Rectal smooth muscle tissue (tissue), 1 donor: ENCODE results near the gene LIMCH1.
A peak's percentile ranks its signal among the peaks of the same experiment; 100 is the strongest.

Experiments
- H3K27ac ChIP-seq: one replicate; pipeline ENCODE4 v1.7.0; 2013; ENCODE audit warnings: low read depth, low read length, inconsistent platforms
- H3K27me3 ChIP-seq: one replicate; pipeline ENCODE4 v1.7.0; 2013; ENCODE audit warnings: low read length; ENCODE audit not compliant: control insufficient read depth, insufficient read depth
- H3K36me3 ChIP-seq: one replicate; pipeline ENCODE4 v1.7.0; 2013; ENCODE audit warnings: low read length; ENCODE audit not compliant: control insufficient read depth, insufficient read depth
- H3K4me1 ChIP-seq: one replicate; pipeline ENCODE4 v1.7.0; 2013; ENCODE audit warnings: low read length; ENCODE audit not compliant: control insufficient read depth, insufficient read depth
- H3K4me3 ChIP-seq: one replicate; pipeline ENCODE4 v1.7.0; 2013; ENCODE audit warnings: low read length
- H3K9ac ChIP-seq: one replicate; pipeline ENCODE4 v1.7.0; 2013; ENCODE audit warnings: low read length

Gene LIMCH1

DNA sequence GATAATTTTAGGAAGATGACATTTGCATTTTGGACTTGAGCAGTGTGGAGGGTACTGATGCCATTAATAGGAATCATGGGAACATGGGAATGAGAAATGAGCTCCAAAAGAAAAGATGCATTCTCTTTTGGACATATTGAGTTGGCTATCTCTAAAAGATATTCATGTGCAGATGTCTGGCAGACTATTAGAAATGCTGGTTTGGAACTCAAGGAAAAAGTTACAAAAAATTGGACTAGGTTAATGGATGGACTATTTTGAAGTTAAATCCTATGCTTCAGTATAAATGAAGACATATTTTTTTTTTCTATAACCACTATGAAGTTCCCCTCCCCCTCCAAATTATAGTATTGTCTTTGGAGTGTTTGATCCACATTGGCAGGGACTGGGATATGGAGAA, 3.6 kb upstream of the LIMCH1 start:
- H3K36me3 ChIP-seq = no peaks in the 10 kb centered on the region
- H3K9ac ChIP-seq = no peak overlapping the region
- no peak overlapping the region for H3K27ac ChIP-seq
- no peak overlapping the region for H3K4me3 ChIP-seq
- H3K4me1 ChIP-seq = peaks cover 15% of the 10 kb centered on the region
- no peaks in the 10 kb centered on the region for H3K27me3 ChIP-seq

DNA sequence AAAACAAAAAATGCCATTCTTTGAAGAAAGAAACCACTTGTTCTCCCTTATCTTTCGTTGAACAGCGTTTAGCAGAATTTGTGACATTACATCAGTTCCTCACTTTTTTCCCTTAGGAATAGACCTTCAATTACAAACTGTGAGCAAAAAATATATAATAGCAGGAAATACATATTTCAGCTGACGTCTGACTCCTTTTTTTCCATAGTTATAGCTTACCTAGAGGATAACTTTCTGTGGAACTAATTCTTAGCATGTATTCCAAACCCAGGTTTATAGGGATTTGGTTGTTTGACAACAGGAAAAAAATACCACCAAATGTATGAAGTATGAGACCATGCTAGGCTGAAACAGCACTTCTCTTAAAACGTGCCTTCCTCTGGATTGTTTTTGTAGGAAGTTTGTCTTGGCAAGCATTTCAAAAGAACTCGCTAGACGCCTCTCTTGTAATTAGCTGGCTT, 2.0 kb upstream of the LIMCH1 start:
- Histone ChIP-seq H3K4me1 (peaks cover 17% of the 10 kb centered on the region), H3K27ac (no peak overlapping the region), H3K4me3 (no peak overlapping the region)

DNA sequence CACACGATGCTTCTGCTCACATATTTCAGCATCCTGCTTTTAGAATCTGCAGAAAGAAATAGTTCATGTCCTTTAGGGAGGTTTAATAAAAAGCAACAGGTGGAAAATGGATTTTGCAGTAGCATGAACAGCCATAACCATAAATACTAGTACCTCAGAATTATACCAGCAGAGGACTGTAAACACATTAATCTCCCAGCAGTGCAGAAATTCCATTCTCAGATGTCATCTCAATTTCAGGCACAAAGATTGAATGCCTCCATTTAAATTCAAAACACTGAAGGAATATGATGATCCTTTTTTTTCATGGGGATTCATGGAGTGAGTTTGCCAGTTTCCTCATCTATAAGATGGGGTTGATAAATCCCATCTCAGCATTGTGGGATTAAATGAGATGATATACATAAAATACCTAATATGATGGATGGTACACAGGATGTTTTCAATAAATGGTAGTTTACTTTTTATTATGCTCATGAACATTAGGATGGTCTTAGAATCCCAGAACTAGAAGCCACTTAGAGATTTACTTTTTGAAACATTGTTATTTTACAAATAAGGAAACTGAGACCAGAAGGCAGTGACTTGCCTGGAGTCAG, 566 bp upstream of the LIMCH1 start:
- Histone ChIP-seq H3K4me3 (no peak overlapping the region), H3K27me3 (no peaks in the 10 kb centered on the region), H3K4me1 (peaks cover 17% of the 10 kb centered on the region), H3K36me3 (no peaks in the 10 kb centered on the region), H3K9ac (no peak overlapping the region), H3K27ac (no peak overlapping the region)

More for the DNA sequence above, 2.0 kb upstream of the LIMCH1 start:
- H3K36me3 ChIP-seq = no peaks in the 10 kb centered on the region
- H3K9ac ChIP-seq = no peak overlapping the region
- H3K27me3 ChIP-seq = no peaks in the 10 kb centered on the region

- no peak overlapping the region for H3K9ac ChIP-seq
- H3K36me3 ChIP-seq = no peaks in the 10 kb centered on the region
- peak overlapping the region; percentile 54 for H3K27ac ChIP-seq
- H3K27me3 ChIP-seq = no peaks in the 10 kb centered on the region
- no peak overlapping the region for H3K4me3 ChIP-seq
- peaks cover 17% of the 10 kb centered on the region for H3K4me1 ChIP-seq
Observed at GRCh38 chr4:41538887-41539498, 1.0 kb downstream of the LIMCH1 start.

DNA sequence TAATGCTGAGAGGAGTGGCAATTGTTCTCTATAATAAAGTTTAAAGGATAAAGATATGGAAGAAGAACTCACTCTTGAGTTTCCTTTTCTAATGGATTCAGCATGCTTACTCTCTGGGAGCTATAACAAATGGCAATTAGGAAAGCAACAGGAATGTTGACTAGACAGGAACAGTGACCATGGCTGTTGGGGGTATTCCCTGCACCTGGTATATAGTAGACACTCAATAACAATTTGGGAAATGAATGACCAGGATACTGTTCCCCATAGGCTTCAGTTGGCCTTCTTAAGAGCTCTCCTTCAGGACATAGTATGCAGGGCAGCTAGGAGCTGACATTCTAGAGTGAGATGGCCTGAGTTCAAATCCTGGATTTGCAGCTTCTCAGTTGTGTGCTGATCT, 1.8 kb downstream of the LIMCH1 start:
- Histone ChIP-seq H3K9ac (no peak overlapping the region), H3K4me3 (no peak overlapping the region), H3K27ac (no peak overlapping the region), H3K36me3 (no peaks in the 10 kb centered on the region), H3K4me1 (peaks cover 17% of the 10 kb centered on the region), H3K27me3 (no peaks in the 10 kb centered on the region)

- Histone ChIP-seq H3K27me3 (no peaks in the 10 kb centered on the region), H3K27ac (no peak overlapping the region), H3K36me3 (no peaks in the 10 kb centered on the region), H3K4me3 (no peak overlapping the region), H3K9ac (no peak overlapping the region), H3K4me1 (peaks cover 17% of the 10 kb centered on the region)
Observed at GRCh38 chr4:41540687-41541086, 2.7 kb downstream of the LIMCH1 start.

DNA sequence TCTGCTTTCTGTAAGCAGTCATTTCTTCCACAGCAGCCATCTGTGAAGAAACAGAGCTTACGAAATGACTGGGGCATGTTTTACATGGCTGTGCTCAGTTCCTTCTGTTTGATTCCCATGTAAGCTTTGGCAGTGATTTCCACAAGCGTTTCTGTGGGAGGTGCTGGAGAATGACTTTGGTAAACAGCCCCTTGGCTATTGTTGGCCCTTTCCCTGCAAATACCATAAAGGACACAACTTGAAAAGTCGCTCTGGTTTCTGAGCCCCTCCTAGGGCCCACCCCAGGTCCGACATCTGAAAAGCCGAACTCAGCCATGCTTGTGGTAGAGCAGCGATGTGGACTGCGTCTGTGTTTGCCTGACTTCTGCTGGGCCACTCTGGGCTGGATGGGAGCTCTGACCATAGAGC, 3.7 kb downstream of the LIMCH1 start:
- Histone ChIP-seq H3K27ac (peak overlapping the region; percentile 6), H3K4me1 (peaks cover 17% of the 10 kb centered on the region)

DNA sequence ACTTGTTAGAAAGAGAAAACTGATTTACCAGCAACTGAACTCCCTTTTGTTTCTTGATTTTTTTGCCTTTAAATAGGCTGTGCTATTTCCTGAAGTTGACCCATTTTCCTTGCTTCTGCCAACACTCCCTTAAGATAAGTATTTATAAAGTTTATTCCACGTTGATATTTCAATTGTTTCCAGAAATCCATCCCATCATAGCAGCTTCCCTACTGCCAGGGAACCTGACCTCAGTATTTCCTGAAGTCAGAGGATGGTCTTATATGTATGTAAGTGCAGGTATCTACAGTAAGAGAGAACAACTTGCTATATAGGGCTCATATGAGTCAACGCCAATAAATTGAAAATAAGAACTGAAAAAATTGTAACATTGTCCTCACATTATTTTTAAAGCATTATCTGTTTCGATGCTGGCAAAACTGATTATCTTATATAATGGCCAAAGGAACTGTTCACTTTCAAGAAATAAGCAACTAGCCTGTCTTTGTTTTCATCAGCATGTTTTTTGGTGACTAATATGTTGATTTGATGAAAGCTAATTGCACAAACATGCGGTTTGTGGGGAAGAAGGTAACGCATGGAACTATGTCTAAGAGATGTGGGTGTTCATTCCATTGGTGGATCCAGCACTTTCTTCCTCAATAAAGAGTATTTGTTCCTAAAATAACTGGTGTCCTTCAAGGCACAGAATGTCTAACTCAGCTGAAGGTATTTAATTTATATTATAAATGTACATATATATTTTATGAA, 4.7 kb downstream of the LIMCH1 start:
- H3K27ac ChIP-seq = no peak overlapping the region
- no peaks in the 10 kb centered on the region for H3K27me3 ChIP-seq
- H3K4me1 ChIP-seq = peaks cover 13% of the 10 kb centered on the region
- H3K9ac ChIP-seq = no peak overlapping the region
- H3K36me3 ChIP-seq = no peaks in the 10 kb centered on the region
- no peak overlapping the region for H3K4me3 ChIP-seq

More for the DNA sequence above, 3.7 kb downstream of the LIMCH1 start:
- Histone ChIP-seq H3K9ac (no peak overlapping the region), H3K36me3 (no peaks in the 10 kb centered on the region), H3K4me3 (no peak overlapping the region), H3K27me3 (no peaks in the 10 kb centered on the region)

GRCh38 chr4:41545238-41545637, 7.3 kb downstream of the LIMCH1 start:
- no peaks in the 10 kb centered on the region for H3K4me1 ChIP-seq
- H3K9ac ChIP-seq = no peak overlapping the region
- H3K27ac ChIP-seq = no peak overlapping the region

DNA sequence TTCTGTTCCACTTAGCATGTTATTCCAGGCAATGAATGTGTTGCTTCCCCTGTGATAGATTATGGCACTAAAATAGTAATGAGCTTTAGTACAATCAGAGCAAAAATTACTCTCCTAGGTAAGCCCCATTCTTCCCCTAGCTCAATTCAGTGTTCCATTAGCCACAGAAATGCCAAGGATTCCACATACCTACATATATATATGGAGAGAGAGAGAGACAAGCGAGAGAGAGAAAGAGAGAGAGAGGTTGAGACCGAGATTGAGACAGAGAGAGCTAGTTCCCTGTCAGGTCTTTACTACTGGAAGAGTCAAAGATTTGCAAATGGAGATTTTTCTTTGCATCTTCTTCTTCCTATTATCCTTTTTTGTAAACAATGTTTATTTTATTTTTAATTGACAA, 8.7 kb downstream of the LIMCH1 start:
- H3K27ac ChIP-seq = no peak overlapping the region
- H3K4me3 ChIP-seq = no peak overlapping the region
- no peak overlapping the region for H3K9ac ChIP-seq
- H3K4me1 ChIP-seq = no peaks in the 10 kb centered on the region
- no peaks in the 10 kb centered on the region for H3K36me3 ChIP-seq
- no peaks in the 10 kb centered on the region for H3K27me3 ChIP-seq

More at GRCh38 chr4:41545238-41545637, 7.3 kb downstream of the LIMCH1 start:
- H3K27me3 ChIP-seq = no peaks in the 10 kb centered on the region
- no peaks in the 10 kb centered on the region for H3K36me3 ChIP-seq
- no peak overlapping the region for H3K4me3 ChIP-seq

GRCh38 chr4:41548305-41548880, 10.4 kb downstream of the LIMCH1 start:
- H3K4me1 ChIP-seq = no peaks in the 10 kb centered on the region
- no peak overlapping the region for H3K27ac ChIP-seq
- H3K4me3 ChIP-seq = no peak overlapping the region
- no peaks in the 10 kb centered on the region for H3K36me3 ChIP-seq
- no peaks in the 10 kb centered on the region for H3K27me3 ChIP-seq
- no peak overlapping the region for H3K9ac ChIP-seq

DNA sequence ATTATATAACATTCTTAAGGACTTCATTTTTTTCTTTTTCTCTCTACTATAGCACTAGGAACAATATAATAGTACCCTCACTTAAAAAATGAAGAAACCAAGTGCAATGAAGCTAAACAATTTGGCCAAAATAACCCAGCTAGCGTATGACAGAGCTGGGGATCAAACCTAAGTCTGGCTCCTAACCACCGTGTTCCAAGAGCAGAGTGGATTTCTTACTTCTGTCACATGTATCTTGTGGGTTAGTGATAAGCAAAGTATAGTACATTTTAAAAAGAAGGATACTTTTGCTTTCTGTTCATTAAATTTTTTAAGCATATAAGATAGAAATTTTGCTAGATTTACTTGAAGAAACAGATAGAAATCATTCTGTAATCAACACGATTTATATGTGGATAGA, 11.5 kb downstream of the LIMCH1 start:
- Histone ChIP-seq H3K4me3 (no peak overlapping the region), H3K27me3 (no peaks in the 10 kb centered on the region), H3K4me1 (no peaks in the 10 kb centered on the region), H3K36me3 (no peaks in the 10 kb centered on the region), H3K9ac (no peak overlapping the region), H3K27ac (no peak overlapping the region)
